Cardiac muscle cell (in vitro differentiated cells and primary cell): ENCODE measurements around the gene LRRC8E. TPM values are rescaled to one million over a fixed set of nuclear protein-coding genes. Genes with fewer than 3 reads are reported as not detected.

Source experiments
- DNase-seq, 2 donors: peaks; one replicate each; pipeline versions ENCODE4 v3.0.0 to v3.0.0-alpha.2; 2010 to 2017; ENCODE audit warnings: low read depth in 1 of 2, low spot score in 1 of 2
- H3K27ac ChIP-seq: fragments of 200-600 bp; sonication (generic); 2 replicates; pipeline ENCODE4 v1.5.1; 2016
- H3K27me3 ChIP-seq: fragments of 200-600 bp; sonication (generic); 2 replicates; pipeline ENCODE4 v1.6.0; 2016; ENCODE audit warnings: control low read depth
- H3K36me3 ChIP-seq: fragments of 200-600 bp; sonication (generic); 2 replicates; pipeline ENCODE4 v1.5.1; 2016; ENCODE audit warnings: control low read depth
- H3K4me1 ChIP-seq: fragments of 200-600 bp; sonication (generic); 2 replicates; pipeline ENCODE4 v1.8.1; 2017; ENCODE audit warnings: low read depth, mild to moderate bottlenecking, mixed run types
- H3K4me3 ChIP-seq: fragments of 200-600 bp; sonication (generic); 2 replicates; pipeline ENCODE4 v1.5.1; 2016; ENCODE audit warnings: mild to moderate bottlenecking
- H3K9me3 ChIP-seq: fragments of 200-600 bp; sonication (generic); 2 replicates; pipeline ENCODE4 v1.5.1; 2017; ENCODE audit warnings: low read depth, mild to moderate bottlenecking, control low read depth
- CTCF ChIP-seq: IDR thresholded peaks from 2 replicates; pipeline ENCODE4 v1.5.1; 2012; ENCODE audit warnings: low read depth, mild to moderate bottlenecking, low read length
- polyA plus RNA-seq: library from polyadenylated mRNA; unstranded; fragments of >200 nt; fragmentation: Nextera tagmentation; extraction: Ambion mirVana; gene quantifications from 2 replicates; pipeline ENCODE4 v1.2.1, GENCODE V29; 2016
- total RNA-seq: library from RNA; depleted of rRNA; stranded (reverse); fragments of >200 nt; gene quantifications from 2 replicates; pipeline ENCODE4 v1.2.3, GENCODE V29; 2016

The LRRC8E gene
- total and polyA plus RNA-seq, 2 experiments from 2014 or later, result 2.4 TPM; not detected in 1

DNA sequence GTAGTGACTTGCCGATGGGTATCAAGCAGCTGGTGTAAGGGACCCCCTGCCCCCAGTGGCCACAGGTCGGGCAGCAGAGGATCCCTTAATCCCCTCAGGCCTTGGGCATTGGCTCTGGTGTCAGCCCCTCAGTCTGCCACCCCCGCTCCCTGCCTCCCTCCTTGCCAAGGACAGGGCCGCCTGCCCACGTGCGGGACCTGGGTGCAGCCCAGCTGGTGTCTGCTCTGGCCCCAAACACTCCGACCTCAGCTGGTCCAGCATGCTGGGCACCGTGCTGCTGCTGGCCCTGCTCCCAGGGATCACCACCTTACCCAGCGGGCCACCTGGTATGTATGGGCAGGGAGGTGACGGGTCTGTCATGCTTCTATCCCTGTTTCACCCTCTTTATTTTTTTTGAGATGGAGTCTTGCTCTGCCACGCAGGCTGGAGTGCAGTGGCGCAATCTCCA lies 26.3 kb downstream of the LRRC8E start, which contains the start of gene TGFBR3L:
TGFBR3L (plus strand) TSS at position 233 of the 448 bp plus-strand sequence.
- Histone ChIP-seq H3K27ac (no peak within 1 kb of the TSS), H3K4me3 (no peak within 1 kb of the TSS), H3K4me1 (peaks cover 5% of the 10 kb centered on the region), H3K9me3 (no peaks in the 10 kb centered on the region), H3K36me3 (peaks cover 21% of the 10 kb centered on the region), H3K27me3 (peaks cover 51% of the 10 kb centered on the region)
- TF ChIP-seq CTCF, result no peak
- no peak for DNase-seq

DNA sequence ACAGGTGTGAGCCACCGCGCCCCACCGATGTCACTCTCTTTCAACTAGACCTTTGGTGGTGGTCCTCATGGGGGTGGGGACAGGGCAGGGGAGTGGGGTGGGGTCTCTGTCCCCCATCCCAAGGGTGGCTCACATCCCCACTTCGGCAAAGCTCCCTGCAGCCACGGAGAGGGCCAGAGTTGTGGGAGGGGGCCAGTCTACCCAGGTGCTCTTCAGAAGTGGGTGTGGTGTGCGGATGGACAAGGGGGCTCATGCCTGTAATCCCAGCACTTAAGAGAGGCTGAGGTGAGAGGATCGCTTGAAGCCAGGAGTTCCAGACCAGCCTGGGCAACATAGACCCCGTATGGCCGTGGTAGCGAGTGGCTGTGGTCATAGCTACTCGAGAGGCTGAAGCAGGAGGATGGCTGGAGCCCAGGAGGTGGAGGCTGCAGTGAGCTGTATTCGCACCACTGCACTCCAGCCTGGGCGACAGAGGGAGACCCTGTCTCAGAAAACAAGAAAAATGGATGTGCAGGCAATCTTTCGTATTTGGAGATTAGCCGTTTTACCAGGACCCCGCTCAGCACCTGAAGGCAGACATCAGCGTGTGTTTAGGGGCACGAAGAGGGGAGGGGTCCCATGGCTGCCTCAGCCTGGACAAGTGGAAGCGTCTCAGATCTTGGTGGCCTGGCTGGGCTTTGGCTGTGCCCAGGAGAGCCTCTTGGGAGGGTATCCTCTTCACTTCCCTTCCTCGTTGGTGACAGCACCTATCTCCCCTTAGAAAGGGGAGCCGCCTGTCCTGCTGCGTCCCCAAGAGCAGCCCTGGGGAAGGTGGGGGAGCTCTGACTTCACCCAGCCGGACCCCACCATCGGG lies 27.2 kb downstream of the LRRC8E start:
- H3K9me3 ChIP-seq, result no peaks in the 10 kb centered on the region
- no peak overlapping the region for H3K27ac ChIP-seq
- peak overlapping the region; percentile 29 for H3K4me3 ChIP-seq
- no peak for TF ChIP-seq CTCF
- peaks cover 51% of the 10 kb centered on the region for H3K27me3 ChIP-seq
- peaks cover 5% of the 10 kb centered on the region for H3K4me1 ChIP-seq
- no peak for DNase-seq
- H3K36me3 ChIP-seq, result peaks cover 19% of the 10 kb centered on the region

DNA sequence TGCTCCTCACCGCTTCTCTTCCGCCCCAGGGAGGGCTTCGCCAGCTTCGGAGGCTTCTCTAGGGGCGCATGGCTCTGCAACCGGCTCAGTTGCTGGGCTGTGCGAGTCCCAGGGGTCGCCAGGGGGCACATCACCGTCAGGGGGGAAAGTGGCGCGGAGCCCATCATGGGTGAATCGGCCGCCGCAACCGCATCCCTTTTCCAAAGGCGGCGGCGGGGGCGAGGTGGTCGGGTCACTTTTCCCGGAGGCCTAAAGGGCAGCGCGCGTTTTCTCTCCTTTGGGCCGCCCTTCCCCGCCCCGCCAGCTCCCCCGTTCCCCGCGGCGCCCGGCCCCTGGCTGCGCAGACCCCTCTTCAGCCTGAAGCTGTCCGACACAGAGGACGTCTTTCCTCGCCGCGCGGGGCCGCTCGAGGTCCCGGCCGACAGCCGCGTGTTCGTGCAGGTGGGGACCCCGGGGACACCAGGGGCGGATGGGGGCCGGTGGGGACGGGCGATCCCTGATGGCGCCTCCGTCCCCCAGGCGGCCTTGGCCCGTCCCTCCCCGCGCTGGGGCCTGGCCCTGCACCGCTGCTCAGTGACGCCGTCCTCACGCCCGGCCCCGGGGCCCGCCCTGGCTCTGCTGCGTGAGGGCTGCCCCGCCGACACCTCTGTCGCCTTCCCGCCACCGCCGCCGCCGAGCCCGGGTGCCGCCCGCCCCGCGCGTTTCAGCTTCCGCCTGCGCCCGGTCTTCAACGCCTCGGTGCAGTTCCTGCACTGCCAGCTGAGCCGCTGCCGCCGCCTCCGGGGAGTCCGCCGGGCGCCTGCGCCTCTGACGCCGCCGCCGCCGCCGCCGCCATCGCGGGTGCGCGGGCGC lies 28.0 kb downstream of the LRRC8E start:
- no peak overlapping the region for H3K27ac ChIP-seq
- no peak for TF ChIP-seq CTCF
- H3K4me1 ChIP-seq, result peaks cover 5% of the 10 kb centered on the region
- H3K27me3 ChIP-seq, result peaks cover 51% of the 10 kb centered on the region
- H3K9me3 ChIP-seq, result no peaks in the 10 kb centered on the region
- peak overlapping the region; percentile 29 for H3K4me3 ChIP-seq
- peaks cover 13% of the 10 kb centered on the region for H3K36me3 ChIP-seq
- peak in 1 of 2 donors; percentile 34 for DNase-seq

- H3K27me3 ChIP-seq, result peaks cover 51% of the 10 kb centered on the region
- H3K4me1 ChIP-seq, result peaks cover 5% of the 10 kb centered on the region
- H3K4me3 ChIP-seq, result peak overlapping the region; percentile 29
Measured at GRCh38 chr19:7916955-7917266, 28.6 kb downstream of the LRRC8E start.

More at GRCh38 chr19:7916955-7917266, 28.6 kb downstream of the LRRC8E start:
- Histone ChIP-seq H3K9me3 (no peaks in the 10 kb centered on the region), H3K27ac (no peak overlapping the region), H3K36me3 (peaks cover 7% of the 10 kb centered on the region)
- no peak for TF ChIP-seq CTCF
- no peak for DNase-seq
